ENCODE results near the gene PCSK9. TPM values are rescaled to one million over a fixed set of nuclear protein-coding genes. Genes with fewer than 3 reads are reported as not detected.

The PCSK9 gene
- total and polyA plus RNA-seq, 2 of the 13 experiments (the other 11 are each of a cell fraction or from before 2014, with no cell fraction given): 33.3 to 80.5 TPM

DNA sequence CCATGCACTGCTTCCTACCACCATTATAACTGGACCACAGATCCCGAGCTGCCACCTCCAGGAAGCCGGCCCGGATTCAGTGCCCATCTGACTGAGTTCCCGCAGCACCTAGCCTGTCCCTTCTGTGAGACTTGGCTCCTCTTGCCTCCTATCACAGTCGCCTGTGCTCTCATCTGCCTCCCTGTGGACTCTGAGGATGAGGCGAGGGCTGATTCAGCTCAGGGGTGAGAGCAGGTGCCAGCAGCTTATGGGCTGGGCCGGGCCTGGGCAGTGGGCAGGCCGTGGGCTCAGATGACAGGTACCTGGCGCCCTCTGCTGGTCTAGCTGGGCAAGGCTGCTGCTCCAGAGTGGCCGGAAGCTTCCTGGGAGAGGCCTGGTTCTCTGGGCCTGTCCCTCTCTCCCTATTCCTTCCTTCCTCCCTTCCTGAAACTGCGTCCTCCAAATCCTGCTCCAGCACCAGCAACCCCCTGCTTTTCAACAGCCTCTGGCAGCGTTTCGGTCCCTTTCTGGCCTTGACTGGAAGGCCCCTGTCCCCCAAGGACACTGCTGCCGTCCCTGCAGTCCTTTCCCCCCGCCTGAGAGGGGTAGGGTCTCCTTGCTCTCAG, 17.3 kb upstream of the PCSK9 start (continued):
- TF ChIP-seq, protein P1, sequence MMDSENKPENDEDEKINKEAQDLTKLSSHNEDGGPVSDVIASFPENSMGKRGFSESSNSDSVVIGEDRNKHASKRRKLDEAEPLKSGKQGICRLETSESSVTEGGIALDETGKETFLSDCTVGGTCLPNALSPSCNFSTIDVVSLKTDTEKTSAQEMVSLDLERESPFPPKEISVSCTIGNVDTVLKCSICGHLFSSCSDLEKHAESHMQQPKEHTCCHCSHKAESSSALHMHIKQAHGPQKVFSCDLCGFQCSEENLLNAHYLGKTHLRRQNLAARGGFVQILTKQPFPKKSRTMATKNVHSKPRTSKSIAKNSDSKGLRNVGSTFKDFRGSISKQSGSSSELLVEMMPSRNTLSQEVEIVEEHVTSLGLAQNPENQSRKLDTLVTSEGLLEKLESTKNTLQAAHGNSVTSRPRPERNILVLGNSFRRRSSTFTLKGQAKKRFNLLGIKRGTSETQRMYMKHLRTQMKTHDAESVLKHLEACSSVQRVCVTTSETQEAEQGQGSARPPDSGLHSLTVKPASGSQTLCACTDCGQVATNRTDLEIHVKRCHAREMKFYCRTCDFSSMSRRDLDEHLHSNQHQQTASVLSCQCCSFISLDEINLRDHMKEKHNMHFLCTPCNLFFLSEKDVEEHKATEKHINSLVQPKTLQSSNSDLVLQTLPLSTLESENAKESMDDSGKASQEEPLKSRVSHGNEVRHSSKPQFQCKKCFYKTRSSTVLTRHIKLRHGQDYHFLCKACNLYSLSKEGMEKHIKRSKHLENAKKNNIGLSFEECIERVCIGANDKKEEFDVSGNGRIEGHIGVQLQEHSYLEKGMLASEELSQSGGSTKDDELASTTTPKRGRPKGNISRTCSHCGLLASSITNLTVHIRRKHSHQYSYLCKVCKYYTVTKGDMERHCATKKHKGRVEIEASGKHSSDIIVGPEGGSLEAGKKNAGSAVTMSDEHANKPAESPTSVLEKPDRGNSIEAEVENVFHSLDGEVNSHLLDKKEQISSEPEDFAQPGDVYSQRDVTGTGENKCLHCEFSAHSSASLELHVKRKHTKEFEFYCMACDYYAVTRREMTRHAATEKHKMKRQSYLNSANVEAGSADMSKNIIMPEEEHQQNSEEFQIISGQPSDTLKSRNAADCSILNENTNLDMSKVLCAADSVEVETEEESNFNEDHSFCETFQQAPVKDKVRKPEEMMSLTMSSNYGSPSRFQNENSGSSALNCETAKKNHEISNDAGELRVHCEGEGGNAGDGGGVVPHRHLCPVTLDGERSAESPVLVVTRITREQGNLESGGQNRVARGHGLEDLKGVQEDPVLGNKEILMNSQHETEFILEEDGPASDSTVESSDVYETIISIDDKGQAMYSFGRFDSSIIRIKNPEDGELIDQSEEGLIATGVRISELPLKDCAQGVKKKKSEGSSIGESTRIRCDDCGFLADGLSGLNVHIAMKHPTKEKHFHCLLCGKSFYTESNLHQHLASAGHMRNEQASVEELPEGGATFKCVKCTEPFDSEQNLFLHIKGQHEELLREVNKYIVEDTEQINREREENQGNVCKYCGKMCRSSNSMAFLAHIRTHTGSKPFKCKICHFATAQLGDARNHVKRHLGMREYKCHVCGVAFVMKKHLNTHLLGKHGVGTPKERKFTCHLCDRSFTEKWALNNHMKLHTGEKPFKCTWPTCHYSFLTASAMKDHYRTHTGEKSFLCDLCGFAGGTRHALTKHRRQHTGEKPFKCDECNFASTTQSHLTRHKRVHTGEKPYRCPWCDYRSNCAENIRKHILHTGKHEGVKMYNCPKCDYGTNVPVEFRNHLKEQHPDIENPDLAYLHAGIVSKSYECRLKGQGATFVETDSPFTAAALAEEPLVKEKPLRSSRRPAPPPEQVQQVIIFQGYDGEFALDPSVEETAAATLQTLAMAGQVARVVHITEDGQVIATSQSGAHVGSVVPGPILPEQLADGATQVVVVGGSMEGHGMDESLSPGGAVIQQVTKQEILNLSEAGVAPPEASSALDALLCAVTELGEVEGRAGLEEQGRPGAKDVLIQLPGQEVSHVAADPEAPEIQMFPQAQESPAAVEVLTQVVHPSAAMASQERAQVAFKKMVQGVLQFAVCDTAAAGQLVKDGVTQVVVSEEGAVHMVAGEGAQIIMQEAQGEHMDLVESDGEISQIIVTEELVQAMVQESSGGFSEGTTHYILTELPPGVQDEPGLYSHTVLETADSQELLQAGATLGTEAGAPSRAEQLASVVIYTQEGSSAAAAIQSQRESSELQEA (CRISPR knock-in tag; IDR thresholded peaks at IDR 0.05; ENCODE audit: not compliant biosample characterization): no peak
- no peak for TF ChIP-seq SRSF4 (IDR thresholded peaks at IDR 0.05; ENCODE audit: low read depth, low read length, poor library complexity, severe bottlenecking)
- TF ChIP-seq ZNF788 (CRISPR knock-in tag; IDR thresholded peaks at IDR 0.05; ENCODE audit: borderline replicate concordance): no peak
- TF ChIP-seq ZNF550 (CRISPR knock-in tag; IDR thresholded peaks at IDR 0.05; ENCODE audit: borderline replicate concordance): no peak
- TF ChIP-seq SMAD9 (CRISPR knock-in tag; IDR thresholded peaks at IDR 0.05): no peak
- 0 out of 2 replicates have a peak, but pooled peaks have one; percentile 35 for TF ChIP-seq FOXO1 (CRISPR knock-in tag; IDR thresholded peaks at IDR 0.05)
- TF ChIP-seq ZNF747 (CRISPR knock-in tag; IDR thresholded peaks at IDR 0.05; ENCODE audit: borderline replicate concordance): no peak
- TF ChIP-seq MIER3 (CRISPR knock-in tag; IDR thresholded peaks at IDR 0.05; ENCODE audit: borderline replicate concordance): no peak
- TF ChIP-seq, protein P2, sequence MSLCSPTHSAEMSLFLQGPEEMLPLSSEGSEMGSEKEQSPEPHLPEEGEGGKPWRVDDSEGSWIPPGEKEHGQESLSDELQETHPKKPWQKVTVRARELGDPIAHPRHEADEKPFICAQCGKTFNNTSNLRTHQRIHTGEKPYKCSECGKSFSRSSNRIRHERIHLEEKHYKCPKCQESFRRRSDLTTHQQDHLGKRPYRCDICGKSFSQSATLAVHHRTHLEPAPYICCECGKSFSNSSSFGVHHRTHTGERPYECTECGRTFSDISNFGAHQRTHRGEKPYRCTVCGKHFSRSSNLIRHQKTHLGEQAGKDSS (CRISPR knock-in tag; IDR thresholded peaks at IDR 0.05; ENCODE audit: borderline replicate concordance, low read depth): no peak; the same call in 1 of the 2 replicates
- TF ChIP-seq, protein P3, sequence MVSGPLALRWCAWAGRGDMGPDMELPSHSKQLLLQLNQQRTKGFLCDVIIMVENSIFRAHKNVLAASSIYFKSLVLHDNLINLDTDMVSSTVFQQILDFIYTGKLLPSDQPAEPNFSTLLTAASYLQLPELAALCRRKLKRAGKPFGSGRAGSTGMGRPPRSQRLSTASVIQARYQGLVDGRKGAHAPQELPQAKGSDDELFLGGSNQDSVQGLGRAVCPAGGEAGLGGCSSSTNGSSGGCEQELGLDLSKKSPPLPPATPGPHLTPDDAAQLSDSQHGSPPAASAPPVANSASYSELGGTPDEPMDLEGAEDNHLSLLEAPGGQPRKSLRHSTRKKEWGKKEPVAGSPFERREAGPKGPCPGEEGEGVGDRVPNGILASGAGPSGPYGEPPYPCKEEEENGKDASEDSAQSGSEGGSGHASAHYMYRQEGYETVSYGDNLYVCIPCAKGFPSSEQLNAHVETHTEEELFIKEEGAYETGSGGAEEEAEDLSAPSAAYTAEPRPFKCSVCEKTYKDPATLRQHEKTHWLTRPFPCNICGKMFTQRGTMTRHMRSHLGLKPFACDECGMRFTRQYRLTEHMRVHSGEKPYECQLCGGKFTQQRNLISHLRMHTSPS (CRISPR knock-in tag; IDR thresholded peaks at IDR 0.05; ENCODE audit: low read depth): 0 out of 2 replicates have a peak, but pooled peaks have one; percentile 62
- TF ChIP-seq HOXA9 (CRISPR knock-in tag; IDR thresholded peaks at IDR 0.05; ENCODE audit: borderline replicate concordance): no peak
- TF ChIP-seq STAT5B (CRISPR knock-in tag; IDR thresholded peaks at IDR 0.05): no peak
- TF ChIP-seq DNMT3B (CRISPR knock-in tag; conservative IDR thresholded peaks at IDR 0.05): no peak
- TF ChIP-seq ZNF577 (CRISPR knock-in tag; IDR thresholded peaks at IDR 0.05; ENCODE audit: borderline replicate concordance, low read depth): no peak
- 0 out of 2 replicates have a peak, but pooled peaks have one; percentile 38 for TF ChIP-seq RBAK (CRISPR knock-in tag; IDR thresholded peaks at IDR 0.05)
- TF ChIP-seq, protein P4, sequence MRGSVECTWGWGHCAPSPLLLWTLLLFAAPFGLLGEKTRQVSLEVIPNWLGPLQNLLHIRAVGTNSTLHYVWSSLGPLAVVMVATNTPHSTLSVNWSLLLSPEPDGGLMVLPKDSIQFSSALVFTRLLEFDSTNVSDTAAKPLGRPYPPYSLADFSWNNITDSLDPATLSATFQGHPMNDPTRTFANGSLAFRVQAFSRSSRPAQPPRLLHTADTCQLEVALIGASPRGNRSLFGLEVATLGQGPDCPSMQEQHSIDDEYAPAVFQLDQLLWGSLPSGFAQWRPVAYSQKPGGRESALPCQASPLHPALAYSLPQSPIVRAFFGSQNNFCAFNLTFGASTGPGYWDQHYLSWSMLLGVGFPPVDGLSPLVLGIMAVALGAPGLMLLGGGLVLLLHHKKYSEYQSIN (CRISPR knock-in tag; IDR thresholded peaks at IDR 0.05; ENCODE audit: borderline replicate concordance): no peak
- TF ChIP-seq ZNF674 (CRISPR knock-in tag; IDR thresholded peaks at IDR 0.05; ENCODE audit: low read depth): no peak
